Activated T-cell treated with anti-CD3 and anti-CD28 coated beads, Interleukin-2, amount 50 U/mL, for 1 hour (primary cell): Measurements from ENCODE around the gene RAB30.
A peak's percentile ranks its signal among the peaks of the same experiment; 100 is the strongest.
"Not testable (repeated sequence)": the region's sequence is repeated elsewhere in the genome, so short reads cannot be mapped to it uniquely, and the experiment has no call there.

Experiments used
- DNase-seq: peaks from one replicate; pipeline ENCODE4 v3.0.0-alpha.2; 2020

Gene RAB30

DNA sequence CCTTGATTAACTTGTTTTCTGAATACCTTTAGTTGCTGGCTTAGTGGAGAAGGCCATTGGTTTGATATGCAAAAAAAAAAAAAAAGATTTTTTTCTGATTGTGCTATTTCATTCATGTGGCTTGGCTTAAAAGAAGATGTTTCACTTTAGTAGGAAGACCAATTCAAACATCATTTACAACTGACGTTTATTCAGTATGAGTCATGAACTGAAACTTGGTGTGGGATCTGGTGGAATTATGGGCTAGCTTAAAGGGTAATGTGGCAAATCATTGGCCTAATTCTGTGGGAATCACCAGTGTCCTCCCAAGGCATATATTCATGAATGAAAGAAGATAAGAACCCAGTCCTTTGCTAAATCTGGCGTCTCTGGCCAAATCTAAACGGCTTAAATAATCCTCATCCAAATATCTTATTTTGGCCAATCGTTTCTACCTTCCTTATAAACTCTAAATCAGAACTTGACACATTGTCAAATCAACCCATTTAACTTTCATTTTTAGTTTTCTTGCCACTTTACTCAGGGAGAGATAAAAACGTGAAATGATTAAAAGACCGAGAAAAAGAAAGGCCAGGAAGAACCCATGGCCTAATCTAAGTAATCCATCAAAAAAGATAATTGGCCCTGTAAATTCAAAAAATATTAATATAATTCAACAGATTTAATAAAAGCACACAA lies 93.1 kb downstream of the RAB30 start:
- no peak for DNase-seq

DNA sequence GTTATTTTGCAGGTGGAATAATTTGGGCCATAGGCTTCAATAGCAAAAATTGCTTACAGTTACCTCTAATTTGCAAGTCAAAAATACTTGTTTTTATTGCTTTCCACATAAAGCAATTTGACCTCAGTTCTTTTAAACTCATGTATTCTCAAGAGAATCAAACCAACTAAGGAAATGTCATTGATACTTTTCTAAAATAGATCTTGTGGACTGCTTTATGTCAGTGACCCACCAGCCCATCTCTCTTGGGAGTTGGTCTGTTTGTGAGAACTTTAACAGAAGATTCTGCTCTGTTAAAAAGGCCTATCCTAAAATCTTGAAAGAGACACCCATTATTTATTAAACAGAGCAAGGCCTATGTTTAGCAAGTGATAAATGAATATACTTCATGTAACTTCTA lies 94.9 kb downstream of the RAB30 start:
- DNase-seq: no peak

DNA sequence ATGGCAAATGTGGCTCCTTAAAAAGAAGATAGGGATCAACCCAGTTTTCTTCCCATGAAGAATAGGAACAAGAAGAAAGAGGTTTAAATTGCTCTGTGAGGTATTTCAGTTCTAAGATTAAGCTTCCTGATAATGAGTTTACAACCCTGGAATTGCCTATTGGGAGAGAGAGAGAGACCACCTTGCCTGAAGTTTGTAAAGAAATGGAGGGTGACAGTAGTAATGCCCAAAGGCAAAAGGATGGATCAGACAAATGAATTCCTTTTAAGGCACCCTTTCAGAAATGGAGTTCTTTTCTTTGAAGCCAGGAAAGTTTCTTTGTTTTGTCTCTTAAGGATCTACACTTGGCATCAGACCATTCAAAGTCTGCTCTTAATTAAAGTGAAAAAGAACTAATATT lies 95.8 kb downstream of the RAB30 start:
- no peak for DNase-seq

DNA sequence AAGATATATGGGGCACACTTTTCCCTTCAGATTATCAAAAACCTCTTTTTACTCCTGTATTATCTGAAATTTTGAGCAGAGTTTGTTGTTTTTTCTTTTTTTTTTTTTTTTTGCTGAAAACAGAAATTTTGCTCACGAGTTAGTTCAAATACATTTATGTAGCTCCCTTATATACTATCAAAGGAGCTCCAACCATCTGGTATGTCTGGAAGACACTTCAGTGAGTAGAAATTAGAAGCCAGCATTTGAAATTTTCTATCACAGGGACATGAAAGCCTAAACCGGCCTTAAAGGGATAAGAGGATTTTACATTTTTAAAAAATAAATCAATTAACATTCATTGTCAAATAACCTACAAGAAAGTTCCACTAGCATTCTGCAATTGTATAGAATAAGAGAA lies 96.8 kb downstream of the RAB30 start:
- DNase-seq: no peak

DNA sequence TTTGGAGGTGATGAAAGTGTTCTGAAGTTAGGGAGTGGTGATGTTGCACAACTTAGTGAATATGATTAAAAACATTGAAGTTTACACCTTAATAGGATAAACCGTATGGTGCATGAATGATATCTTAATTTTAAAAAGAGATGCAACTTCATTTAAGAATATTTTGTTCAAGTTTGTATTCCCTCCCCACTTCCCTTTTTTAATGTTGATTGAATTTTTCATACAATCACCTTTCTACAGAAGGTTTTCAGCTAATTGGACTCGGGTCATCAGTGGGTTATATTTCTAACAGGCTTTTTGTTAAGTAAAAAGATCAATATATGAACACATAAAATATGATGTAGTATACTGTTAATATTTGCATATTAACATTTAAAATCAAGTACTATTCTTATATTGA lies 97.6 kb downstream of the RAB30 start:
- no peak for DNase-seq

DNA sequence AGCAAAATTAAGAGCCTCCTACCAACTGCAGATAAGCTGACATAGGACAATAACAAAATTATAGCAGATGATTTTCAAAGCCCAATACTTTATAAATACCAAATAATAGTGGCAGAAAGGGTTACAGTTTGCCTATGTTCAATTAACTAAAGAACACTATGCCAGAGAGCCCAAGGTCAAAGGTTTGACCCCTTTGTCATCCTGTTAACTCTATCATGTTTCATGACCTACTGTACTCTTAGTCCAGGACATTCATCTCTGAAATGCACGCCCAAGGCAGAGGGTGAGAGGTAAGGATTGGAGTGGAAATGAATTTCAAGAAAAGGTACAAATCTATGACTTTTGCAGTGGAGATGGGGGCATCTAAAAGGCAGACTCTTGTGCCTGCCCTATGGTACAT lies 99.6 kb downstream of the RAB30 start:
- DNase-seq: no peak

DNA sequence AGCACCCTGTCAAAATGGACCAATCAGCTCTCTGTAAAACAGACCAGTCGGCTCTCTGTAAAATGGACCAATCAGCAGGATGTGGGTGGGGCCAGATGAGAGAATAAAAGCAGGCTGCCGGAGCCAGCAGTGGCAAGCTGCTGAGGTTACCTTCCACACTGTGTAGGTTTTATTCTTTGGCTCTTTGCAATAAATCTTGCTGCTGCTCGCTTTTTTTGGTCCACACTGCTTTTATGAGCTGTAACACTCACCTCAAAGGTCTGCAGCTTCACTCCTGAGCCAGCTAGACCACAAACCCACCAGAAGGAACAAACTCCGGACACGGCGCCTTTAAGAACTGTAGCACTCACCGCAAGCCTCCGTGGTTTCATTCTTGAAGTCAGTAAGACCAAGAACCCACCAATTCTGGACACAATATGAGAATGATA lies 100.2 kb downstream of the RAB30 start:
- DNase-seq: peak; percentile 53

DNA sequence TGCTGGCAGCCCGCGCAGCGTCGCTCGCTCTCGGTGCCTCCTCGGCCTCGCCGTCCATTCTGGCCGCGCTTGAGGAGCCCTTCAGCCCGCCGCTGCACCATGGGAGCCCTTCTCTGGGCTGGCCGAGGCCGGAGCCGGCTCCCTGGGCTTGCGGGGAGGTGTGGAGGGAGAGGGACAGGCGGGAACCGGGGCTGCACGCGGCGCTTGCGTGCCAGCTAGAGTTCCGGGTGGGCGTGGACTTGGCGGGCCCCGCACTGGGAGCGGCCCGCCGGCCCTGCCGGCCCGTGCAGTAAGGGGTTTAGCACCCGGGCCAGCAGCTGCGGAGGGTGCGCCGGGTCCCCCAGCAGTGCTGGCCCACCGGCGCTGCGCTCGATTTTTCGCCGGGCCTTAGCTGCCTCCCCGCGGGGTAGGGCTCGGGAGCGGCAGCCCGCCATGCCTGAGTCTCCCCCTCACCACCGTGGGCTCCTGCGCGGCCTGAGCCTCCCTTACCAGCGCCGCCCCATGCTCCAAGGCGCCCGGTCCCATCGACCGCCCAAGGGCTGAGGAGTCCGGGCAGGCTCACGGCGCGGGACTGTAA lies 101.1 kb downstream of the RAB30 start:
- DNase-seq: not testable (repeated sequence)

DNA sequence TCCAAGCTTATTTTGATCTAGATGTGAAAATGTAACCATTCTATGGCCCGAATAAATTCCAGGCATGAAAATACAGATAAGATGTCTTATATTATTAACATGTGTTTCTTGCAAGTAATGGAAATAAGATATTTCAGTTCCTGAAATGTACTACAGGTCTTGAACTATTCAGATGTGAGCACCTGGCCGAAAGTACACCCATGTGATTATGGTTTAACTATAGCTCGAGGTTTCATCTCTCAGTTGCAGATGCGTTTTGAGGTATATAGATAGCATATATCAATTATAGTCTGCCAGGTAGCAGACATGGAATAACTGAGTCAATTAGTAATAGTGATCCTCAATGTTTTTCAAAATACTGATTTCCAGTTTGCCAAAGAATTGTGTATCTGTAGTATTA lies 101.9 kb downstream of the RAB30 start:
- DNase-seq: no peak

DNA sequence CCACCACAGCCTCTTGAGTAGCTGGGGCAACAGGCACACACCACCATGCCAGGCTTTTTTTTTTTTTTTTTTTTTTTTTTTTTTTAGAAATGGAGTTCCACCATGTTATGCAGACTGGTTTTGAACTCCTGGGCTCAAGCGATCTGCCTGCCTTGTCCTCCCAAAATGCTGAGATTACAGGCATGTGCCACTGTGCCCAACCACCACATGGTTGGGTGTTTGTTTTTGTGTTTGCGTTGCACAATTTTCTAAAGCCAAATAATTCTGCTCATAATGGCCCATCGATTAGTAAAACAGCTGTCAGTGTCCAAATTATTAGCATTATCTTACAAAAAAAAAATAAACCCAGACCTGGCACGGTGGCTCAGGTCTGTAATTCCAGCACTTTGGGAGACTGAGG lies 104.3 kb downstream of the RAB30 start:
- no peak for DNase-seq

DNA sequence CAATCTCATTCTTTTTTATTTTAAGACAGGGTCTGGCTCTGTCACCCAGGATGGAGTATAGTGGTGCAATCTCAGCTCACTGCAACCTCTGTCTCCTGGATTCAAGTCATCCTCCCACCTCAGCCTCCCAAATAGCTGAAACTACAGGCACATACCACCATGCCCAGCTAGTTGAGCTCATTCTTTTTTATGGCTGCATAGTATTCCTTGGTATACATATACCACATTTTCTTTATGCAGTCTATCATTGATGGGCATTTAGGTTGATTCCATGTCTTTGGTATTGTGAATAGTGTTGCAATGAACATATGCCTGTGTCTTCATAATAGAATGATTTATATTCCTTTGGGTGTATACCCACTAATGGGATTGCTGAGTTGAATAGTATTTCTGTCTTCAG lies 109.7 kb downstream of the RAB30 start:
- not testable (repeated sequence) for DNase-seq

DNA sequence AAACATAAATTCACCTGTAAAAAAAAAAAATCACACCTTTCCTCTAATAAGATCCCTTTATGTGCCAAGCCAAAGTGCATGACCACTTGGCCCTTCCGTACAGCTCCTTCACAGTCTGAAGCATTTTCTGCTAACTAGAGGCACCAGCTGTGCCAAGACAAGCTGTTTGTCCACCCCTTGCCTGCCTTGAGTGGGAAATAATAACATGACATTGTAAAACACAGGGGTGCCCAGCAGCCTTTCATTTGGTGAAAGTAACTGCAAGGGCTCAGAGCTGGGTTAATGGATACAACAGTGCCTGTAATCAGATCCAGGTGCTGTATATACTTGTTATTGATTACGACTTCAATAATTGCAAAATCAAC lies 110.9 kb downstream of the RAB30 start:
- DNase-seq: no peak

DNA sequence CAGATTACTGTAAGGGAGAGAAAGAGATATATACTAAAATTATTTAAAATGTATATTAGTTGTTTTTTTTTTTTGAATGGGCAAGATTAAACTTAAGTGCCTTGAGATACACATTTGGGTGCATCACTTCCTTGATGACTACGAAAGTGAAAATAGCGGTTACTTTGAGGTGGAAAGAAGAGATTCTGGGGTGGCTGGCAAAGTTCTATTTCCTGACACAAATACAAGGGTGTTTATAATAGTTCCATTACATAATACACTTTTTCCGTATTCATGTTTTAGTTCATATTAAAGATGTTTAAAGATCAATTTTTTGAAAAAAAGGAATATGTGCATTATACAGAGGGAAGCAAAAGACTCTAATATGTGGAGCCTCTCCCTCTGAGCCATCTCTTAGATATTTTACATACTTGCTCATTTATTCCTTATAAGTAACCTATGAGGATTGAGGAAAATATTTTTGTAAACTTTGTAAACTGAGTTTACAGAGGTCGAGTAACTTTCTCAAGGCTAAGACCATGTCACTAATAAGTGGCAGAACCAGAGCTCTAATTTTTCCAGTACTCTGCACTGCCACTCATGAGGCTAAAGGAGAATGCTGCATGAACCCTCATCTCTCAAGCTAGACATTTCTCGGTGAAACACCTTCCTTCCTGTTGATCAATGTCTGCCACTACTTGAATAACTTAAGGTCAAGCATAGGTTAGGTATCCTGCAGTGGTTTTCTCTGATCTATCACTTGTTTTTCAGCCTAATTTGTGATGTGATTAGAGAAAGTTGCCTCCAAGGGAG lies 111.5 kb downstream of the RAB30 start:
- no peak for DNase-seq

DNA sequence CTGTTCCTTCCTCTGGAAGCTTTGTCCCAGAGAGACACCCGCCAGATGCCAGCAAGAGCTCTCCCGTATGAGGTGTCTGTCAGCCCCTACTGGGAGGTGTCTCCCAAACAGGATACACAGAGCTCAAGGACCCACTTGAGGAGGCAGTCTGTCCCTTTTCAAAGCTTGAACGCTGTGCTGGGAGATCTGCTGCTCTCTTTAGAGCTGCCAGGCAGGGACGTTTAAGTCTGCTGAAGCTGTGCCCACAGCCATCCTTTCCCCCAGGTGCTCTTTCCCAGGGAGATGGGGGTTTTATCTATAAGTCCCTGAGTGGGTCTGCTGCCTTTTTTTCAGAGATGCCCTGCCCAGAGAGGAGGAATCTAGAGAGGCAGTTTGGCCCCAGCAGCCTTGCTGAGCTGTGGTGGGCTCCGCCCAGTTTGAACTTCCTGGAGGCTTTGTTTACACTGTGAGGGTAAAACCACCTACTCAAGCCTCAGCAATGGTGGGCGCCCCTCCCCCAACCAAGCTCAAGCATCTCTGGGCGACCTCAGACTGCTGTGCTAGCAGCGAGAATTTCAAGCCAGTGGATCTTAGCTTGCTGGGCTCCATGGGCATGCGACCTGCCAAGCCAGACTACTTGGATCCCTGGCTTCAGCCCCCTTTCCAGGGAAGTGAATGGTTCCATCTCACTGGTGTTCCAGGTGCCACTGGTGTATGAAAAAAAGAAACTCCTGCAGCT lies 115.8 kb downstream of the RAB30 start:
- DNase-seq: peak; percentile 67

DNA sequence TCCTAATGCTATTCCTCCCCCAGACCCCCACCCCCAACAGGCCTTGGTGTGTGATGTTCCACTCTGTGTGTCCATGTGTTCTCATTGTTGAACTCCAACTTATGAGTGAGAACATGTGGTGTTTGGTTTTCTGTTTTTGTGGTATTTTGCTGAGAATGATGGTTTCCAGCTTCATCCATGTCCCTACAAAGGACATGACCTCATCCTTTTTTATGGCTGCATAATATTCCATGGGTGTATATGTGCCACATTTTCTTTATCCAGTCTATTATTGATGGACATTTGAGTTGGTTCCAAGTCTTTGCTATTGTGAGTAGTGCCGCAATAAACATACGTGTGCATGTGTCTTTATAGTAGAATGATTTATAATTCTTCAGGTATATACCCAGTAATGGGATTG lies 121.2 kb downstream of the RAB30 start:
- DNase-seq: not testable (repeated sequence)

DNA sequence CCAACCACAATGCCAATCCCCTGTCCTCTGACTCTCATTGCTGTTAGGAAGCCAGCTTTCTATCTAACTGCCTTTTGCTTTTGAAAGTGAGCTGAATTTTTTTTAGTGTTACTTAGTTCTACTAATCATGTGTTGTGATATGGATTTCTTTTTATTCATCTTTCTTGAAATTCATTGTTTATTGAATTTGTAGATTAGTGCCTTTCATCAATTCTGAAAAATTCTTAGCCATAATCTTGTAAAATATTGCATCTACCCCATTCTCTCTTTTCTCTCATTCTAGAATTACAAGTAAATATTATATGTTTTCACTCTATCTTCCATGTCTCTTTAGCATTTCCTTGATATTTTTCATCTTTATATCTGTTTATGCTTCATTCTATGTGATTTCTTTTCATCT lies 122.3 kb downstream of the RAB30 start:
- no peak for DNase-seq

DNA sequence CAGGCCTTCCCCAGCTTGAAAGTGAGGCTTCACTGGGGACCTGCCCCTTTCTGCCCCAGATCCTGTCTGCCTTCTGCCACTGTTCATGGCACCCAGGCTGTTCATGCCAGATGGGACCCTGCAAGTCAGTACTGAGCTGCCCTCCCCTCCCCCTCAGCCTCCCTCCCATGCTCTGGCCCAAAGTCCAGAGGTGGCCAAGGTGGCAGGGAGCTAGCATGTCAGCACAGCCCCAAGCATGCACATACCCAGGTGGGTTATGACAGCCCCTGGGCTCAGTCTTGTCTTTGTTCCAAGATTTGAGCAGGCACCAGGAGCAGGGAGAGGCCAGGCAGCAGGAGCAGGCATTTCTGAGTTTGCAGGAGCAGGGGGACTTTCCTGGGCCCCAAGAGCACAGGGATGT lies 126.0 kb downstream of the RAB30 start:
- no peak for DNase-seq

DNA sequence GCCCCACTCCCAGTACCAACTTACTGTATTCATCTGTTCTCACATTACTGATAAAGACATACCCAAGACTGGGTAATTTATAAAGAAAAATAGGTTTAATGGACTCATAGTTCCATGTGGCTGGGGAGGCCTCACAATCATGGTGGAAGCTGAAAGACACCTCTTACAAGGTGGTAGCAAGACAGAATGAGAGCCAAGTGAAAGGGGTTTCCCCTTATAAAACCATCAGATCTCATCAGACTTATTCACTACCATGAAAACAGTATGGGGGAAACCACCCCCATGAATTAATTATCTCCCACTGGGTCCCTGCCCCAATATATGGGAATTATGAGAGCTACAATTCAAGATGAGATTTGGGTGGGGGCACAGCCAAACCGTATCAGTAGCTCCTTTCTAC lies 126.7 kb downstream of the RAB30 start:
- DNase-seq: not testable (repeated sequence)

DNA sequence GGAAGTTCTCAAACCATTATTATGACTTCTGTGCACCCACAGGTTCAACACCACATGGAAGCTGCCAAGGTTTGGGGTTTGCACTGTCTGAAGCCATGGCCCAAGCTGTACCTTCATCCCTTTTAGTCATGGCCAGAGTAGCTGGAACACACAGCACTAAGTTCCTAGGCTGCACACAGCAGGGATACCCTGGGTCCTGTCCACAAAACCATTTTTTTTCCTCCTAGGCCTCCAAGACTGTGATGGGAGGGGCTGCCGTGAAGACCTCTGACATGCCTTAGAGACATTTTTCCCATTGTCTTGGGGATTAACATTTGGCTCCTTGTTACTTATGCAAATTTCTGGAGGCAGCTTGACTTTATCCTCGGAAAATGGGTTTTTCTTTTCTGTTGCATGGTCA lies 127.5 kb downstream of the RAB30 start:
- no peak for DNase-seq

DNA sequence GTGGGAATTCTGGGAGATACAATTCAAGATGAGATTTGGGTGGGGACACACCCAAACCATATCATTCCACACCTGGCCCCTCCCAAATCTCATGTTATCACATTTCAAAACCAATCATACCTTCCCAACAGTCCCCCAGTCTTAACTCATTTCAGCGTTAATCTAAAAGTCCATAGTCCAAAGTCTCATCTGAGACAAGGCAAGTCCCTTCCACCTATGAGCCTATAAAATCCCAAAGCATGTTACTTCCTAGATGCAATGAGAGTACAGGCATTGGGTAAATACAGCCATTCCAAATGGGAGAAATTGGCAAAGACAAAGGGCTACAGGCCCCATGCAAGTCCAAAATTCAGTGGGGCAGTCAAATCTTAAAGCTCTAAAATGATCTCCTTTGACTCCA lies 128.3 kb downstream of the RAB30 start:
- not testable (repeated sequence) for DNase-seq

DNA sequence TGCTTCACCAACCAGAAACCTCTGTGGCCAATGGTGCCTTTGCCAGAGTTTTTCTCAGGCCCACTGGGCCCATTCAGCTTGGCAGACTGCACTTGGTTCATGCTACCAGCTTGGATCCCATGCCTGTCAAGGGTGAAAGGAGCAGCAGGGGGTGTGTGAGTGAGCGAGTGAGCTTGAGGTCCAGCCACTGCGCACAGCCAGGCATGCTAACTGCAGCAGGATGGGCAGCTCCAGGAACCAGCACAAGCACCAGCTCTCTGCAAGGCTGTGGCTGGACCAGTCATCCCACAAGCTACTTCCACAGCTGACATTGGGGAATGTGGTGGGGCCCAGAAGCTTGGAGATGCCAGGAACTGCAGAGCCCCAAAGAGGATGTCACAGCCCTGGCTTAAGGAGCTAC lies 129.3 kb downstream of the RAB30 start:
- no peak for DNase-seq

DNA sequence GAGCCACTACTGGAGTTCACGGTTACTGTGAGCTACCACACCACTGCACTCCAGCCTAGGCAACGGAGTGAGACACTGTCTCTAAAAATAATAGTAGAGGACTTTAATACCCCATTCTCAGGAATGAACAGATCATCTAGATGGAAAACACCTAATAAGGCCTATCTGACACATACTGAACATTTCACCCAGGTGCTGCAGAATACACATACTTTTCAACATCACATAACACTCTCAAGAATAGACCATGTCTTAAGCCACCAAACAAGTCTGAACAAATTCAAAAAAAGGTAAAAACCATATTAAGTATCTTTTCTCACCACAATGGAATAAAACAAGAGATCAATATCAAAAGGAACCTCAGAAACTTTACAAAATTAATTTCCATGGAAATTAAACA lies 132.2 kb downstream of the RAB30 start:
- DNase-seq: no peak

DNA sequence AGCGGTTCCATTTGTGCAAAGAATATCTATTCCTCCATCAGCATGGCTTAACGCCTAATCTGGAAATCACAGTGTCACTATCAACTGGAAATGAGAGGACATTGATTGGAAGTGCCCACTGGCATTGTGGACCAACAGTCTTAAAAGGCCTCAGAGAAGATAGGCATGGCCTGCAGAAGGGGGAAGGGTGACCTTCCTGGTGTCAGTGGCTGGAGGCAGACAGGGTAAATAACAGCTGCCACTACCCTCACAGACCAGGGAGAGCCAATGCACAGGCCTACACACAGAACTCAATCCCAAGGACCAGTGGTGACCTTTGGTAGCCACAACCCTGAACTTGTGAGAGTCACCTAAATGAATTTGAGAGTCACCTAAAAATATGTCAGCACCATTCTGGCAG lies 134.1 kb downstream of the RAB30 start:
- no peak for DNase-seq

DNA sequence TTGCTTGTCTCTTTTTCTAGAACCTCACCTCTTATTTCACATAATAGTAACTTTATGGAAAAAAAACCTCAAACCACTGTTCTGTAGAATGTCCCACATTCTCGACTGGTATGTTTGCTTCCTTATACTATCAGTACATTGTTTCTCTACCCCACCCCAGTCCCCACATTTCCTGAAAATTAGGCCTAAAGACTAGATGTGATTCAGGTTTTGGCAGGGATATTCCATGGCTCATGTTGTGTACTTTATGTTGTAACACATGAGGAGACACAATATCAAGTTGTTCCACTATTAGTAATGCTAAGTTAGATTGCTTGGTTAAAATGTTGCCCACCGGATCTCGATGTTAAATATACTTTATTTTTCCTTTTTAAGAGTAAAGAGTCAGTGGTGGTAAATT lies 135.4 kb downstream of the RAB30 start:
- DNase-seq: no peak
